H9 (cell line): ENCODE data around the gene SLC12A5. TPM values are rescaled to one million over a fixed set of nuclear protein-coding genes. Genes with fewer than 3 reads are reported as not detected.

ENCODE experiments used
- DNase-seq: peaks from one replicate; pipeline ENCODE4 v3.0.0-alpha.2; 2017
- H2AFZ ChIP-seq: one replicate; pipeline ENCODE4 v1.6.1; 2013; ENCODE audit warnings: mild to moderate bottlenecking, low read length, control low read depth, moderate library complexity
- H2AK5ac ChIP-seq: 2 replicates; pipeline ENCODE4 v1.6.1; 2013; ENCODE audit warnings: low read length, control low read depth, mixed read lengths; ENCODE audit not compliant: insufficient read length
- H2BK120ac ChIP-seq: one replicate; pipeline ENCODE4 v1.6.1; 2013; ENCODE audit warnings: low read depth, mild to moderate bottlenecking, low read length, control low read depth, inconsistent platforms; ENCODE audit not compliant: poor library complexity, severe bottlenecking
- H2BK12ac ChIP-seq: 2 replicates; pipeline ENCODE4 v1.6.1; 2013; ENCODE audit warnings: low read length, control low read depth, mixed read lengths, low read depth; ENCODE audit not compliant: insufficient read length
- H2BK15ac ChIP-seq: 2 replicates; pipeline ENCODE4 v1.6.1; 2013; ENCODE audit warnings: low read depth, low read length, control low read depth
- H2BK20ac ChIP-seq: one replicate; pipeline ENCODE4 v1.6.1; 2013; ENCODE audit warnings: low read depth, mild to moderate bottlenecking, low read length, control low read depth, inconsistent platforms; ENCODE audit not compliant: poor library complexity, severe bottlenecking
- H2BK5ac ChIP-seq: 2 replicates; pipeline ENCODE4 v1.6.1; 2013; ENCODE audit warnings: low read length, control low read depth, mixed read lengths; ENCODE audit not compliant: insufficient read length
- H3K14ac ChIP-seq: 2 replicates; pipeline ENCODE4 v1.6.1; 2013; ENCODE audit warnings: low read length, control low read depth; ENCODE audit not compliant: insufficient read depth
- H3K18ac ChIP-seq: 2 replicates; pipeline ENCODE4 v1.6.1; 2013; ENCODE audit warnings: low read depth, mild to moderate bottlenecking, mixed read lengths, low read length, control low read depth; ENCODE audit not compliant: insufficient read length
- H3K23ac ChIP-seq: 2 replicates; pipeline ENCODE4 v1.6.1; 2013; ENCODE audit warnings: low read length, control low read depth, mixed read lengths, low read depth; ENCODE audit not compliant: insufficient read length
- H3K23me2 ChIP-seq: 2 replicates; pipeline ENCODE4 v1.6.1; 2013; ENCODE audit warnings: low read depth, mild to moderate bottlenecking, mixed read lengths, low read length, control low read depth; ENCODE audit not compliant: insufficient read length, poor library complexity, severe bottlenecking
- H3K27ac ChIP-seq: 2 replicates; pipeline ENCODE4 v1.5.1; 2013; ENCODE audit warnings: low read length, control low read depth, mixed read lengths, low read depth; ENCODE audit not compliant: insufficient read length
- H3K27me3 ChIP-seq: 2 replicates; pipeline ENCODE4 v1.6.1; 2013; ENCODE audit warnings: low read length, control low read depth, inconsistent platforms; ENCODE audit not compliant: insufficient read depth
- H3K4ac ChIP-seq: 2 replicates; pipeline ENCODE4 v1.6.1; 2013; ENCODE audit warnings: low read depth, mild to moderate bottlenecking, control low read depth, inconsistent platforms, low read length, moderate library complexity
- H3K4me1 ChIP-seq: 2 replicates; pipeline ENCODE4 v1.6.1; 2013; ENCODE audit warnings: low read length, control low read depth, inconsistent platforms; ENCODE audit not compliant: insufficient read depth
- H3K4me2 ChIP-seq: 2 replicates; pipeline ENCODE4 v1.6.1; 2013; ENCODE audit warnings: low read length, control low read depth, mixed read lengths; ENCODE audit not compliant: insufficient read length, insufficient read depth
- H3K56ac ChIP-seq: 2 replicates; pipeline ENCODE4 v1.6.1; 2013; ENCODE audit warnings: low read depth, mild to moderate bottlenecking, mixed read lengths, low read length, control low read depth; ENCODE audit not compliant: insufficient read length
- H3K79me1 ChIP-seq: 2 replicates; pipeline ENCODE4 v1.6.1; 2013; ENCODE audit warnings: low read depth, mild to moderate bottlenecking, moderate library complexity, low read length, control low read depth, inconsistent platforms; ENCODE audit not compliant: insufficient read depth, poor library complexity, severe bottlenecking
- H3K79me2 ChIP-seq: 2 replicates; pipeline ENCODE4 v1.6.1; 2013; ENCODE audit warnings: low read length, control low read depth, inconsistent platforms; ENCODE audit not compliant: insufficient read depth
- H3K9ac ChIP-seq: 2 replicates; pipeline ENCODE4 v1.6.1; 2013; ENCODE audit warnings: low read length, control low read depth, mixed read lengths; ENCODE audit not compliant: insufficient read length; ENCODE audit errors: extremely low read depth
- H3K9me3 ChIP-seq: one replicate; pipeline ENCODE4 v1.6.1; 2013; ENCODE audit warnings: low read depth, low read length, inconsistent platforms; ENCODE audit not compliant: control insufficient read depth
- H3T11ph ChIP-seq: one replicate; pipeline ENCODE4 v1.6.1; 2013; ENCODE audit warnings: mild to moderate bottlenecking, low read length, control low read depth, inconsistent platforms
- H4K20me1 ChIP-seq: one replicate; pipeline ENCODE4 v1.6.1; 2013; ENCODE audit not compliant: control insufficient read depth, insufficient read length, insufficient read depth
- H4K5ac ChIP-seq: 2 replicates; pipeline ENCODE4 v1.6.1; 2013; ENCODE audit warnings: low read depth, mild to moderate bottlenecking, mixed read lengths, low read length, control low read depth; ENCODE audit not compliant: insufficient read length
- H4K8ac ChIP-seq: replicated peaks from 2 replicates; pipeline ENCODE4 v1.6.1; 2013; ENCODE audit warnings: low read length, control low read depth, mixed read lengths, low read depth; ENCODE audit not compliant: insufficient read length
- H4K91ac ChIP-seq: 2 replicates; pipeline ENCODE4 v1.6.1; 2013; ENCODE audit warnings: low read depth, mild to moderate bottlenecking, moderate library complexity, mixed read lengths, low read length, control low read depth; ENCODE audit not compliant: insufficient read length
- H3K27ac Mint-ChIP-seq, 3 experiments: 2 replicates in 2 of 3; 3 replicates in 1 of 3; pipeline ENCODE4 v1.8.0; 2020 to 2021; ENCODE audit warnings: mixed read lengths in 3 of 3, mild to moderate bottlenecking in 1 of 3, moderate library complexity in 1 of 3
- H3K27me3 Mint-ChIP-seq: 2 replicates; pipeline ENCODE4 v1.8.0; 2021; ENCODE audit warnings: low read depth, mild to moderate bottlenecking, moderate library complexity, mixed read lengths
- H3K36me3 Mint-ChIP-seq, 3 experiments: 2 replicates in 2 of 3; 3 replicates in 1 of 3; pipeline ENCODE4 v1.8.0; 2020 to 2021; ENCODE audit warnings: low read depth in 3 of 3, mixed read lengths in 3 of 3; ENCODE audit not compliant: insufficient read depth in 1 of 3
- H3K4me1 Mint-ChIP-seq, 2 experiments: 2 replicates each; pipeline ENCODE4 v1.8.0; 2020; ENCODE audit warnings: mixed read lengths in 2 of 2
- H3K4me3 Mint-ChIP-seq, 2 experiments: 2 replicates in 1 of 2; 3 replicates in 1 of 2; pipeline ENCODE4 v1.8.0; 2020 to 2021; ENCODE audit warnings: mild to moderate bottlenecking in 2 of 2, mixed read lengths in 2 of 2, moderate library complexity in 1 of 2
- H3K9me3 Mint-ChIP-seq, 2 experiments: 2 replicates in 1 of 2; 3 replicates in 1 of 2; pipeline ENCODE4 v1.8.0; 2020; ENCODE audit warnings: mild to moderate bottlenecking in 2 of 2, mixed read lengths in 2 of 2, moderate library complexity in 1 of 2
- CTCF ChIP-seq: fragments of 200-600 bp; sonication (generic); conservative IDR thresholded peaks from 3 replicates; pipeline ENCODE4 v1.8.0; 2021; ENCODE audit warnings: antibody characterized with exemption, mild to moderate bottlenecking
- WGBS: extraction: QIAGEN DNeasy Blood & Tissue Kit; methylation state at CpG from one replicate; pipeline ENCODE4 v1.1.7; 2013; ENCODE audit warnings: missing lambda C conversion rate, low lambda C conversion rate, mixed read lengths; ENCODE audit not compliant: insufficient read length; ENCODE audit errors: extremely low coverage; 5-methylcytosine and 5-hydroxymethylcytosine counted together
- total RNA-seq: library from RNA; stranded (reverse); gene quantifications from 2 replicates; pipeline ENCODE4 v1.2.1, GENCODE V29; 2021

The SLC12A5 gene
- total RNA-seq, 1 experiment from 2014 or later: 8.7 TPM

- no peak overlapping the region for H2BK12ac ChIP-seq
- H2AK5ac ChIP-seq: no peak overlapping the region
- H3K9ac ChIP-seq: no peak overlapping the region
- H3T11ph ChIP-seq: no peak overlapping the region
- no peaks in the 10 kb centered on the region for H3K27me3 ChIP-seq
- H2BK15ac ChIP-seq: no peak overlapping the region
- H3K4me2 ChIP-seq: no peak overlapping the region
- Mint-ChIP-seq H3K27ac (no peak overlapping the region), H3K9me3 (peaks cover 3 to 10% of the 10 kb centered on the region in 2 experiments; a peak in 4 of 5 replicates), H3K27me3 (peaks cover 54% of the 10 kb centered on the region), H3K36me3 (no peaks in the 10 kb centered on the region), H3K4me1 (peaks cover 5 to 6% of the 10 kb centered on the region in 2 experiments; a peak in 3 of 4 replicates), H3K4me3 (no peak overlapping the region)
- no peak overlapping the region for H2BK20ac ChIP-seq
- H4K8ac ChIP-seq: no peak overlapping the region
- H3K27ac ChIP-seq: no peak overlapping the region
- WGBS: no CpG with 5 or more reads among the region's 3 CpGs
- no peaks in the 10 kb centered on the region for H4K20me1 ChIP-seq
- no peak overlapping the region for H4K5ac ChIP-seq
- no peak overlapping the region for H3K14ac ChIP-seq
- no peak for TF ChIP-seq CTCF
- no peak for DNase-seq
- no peaks in the 10 kb centered on the region for H3K9me3 ChIP-seq
- H4K91ac ChIP-seq: no peak overlapping the region
- H2BK120ac ChIP-seq: no peak overlapping the region
- no peak overlapping the region for H3K4ac ChIP-seq
- no peaks in the 10 kb centered on the region for H3K79me1 ChIP-seq
- no peaks in the 10 kb centered on the region for H3K23me2 ChIP-seq
- no peaks in the 10 kb centered on the region for H3K79me2 ChIP-seq
- no peak overlapping the region for H3K56ac ChIP-seq
- no peak overlapping the region for H3K23ac ChIP-seq
- H2AFZ ChIP-seq: no peak overlapping the region
- no peak overlapping the region for H3K18ac ChIP-seq
- H3K4me1 ChIP-seq: no peaks in the 10 kb centered on the region
- no peak overlapping the region for H2BK5ac ChIP-seq
Observed at GRCh38 chr20:46101957-46102356, 72.9 kb downstream of the SLC12A5 start.
